ENCODE data around the gene NOTCH1. TPM values are rescaled to one million over a fixed set of nuclear protein-coding genes. Genes with fewer than 3 reads are reported as not detected.

Gene NOTCH1
- total RNA-seq, 2 donors from 2014 or later = 23.4 to 24.2 TPM

DNA sequence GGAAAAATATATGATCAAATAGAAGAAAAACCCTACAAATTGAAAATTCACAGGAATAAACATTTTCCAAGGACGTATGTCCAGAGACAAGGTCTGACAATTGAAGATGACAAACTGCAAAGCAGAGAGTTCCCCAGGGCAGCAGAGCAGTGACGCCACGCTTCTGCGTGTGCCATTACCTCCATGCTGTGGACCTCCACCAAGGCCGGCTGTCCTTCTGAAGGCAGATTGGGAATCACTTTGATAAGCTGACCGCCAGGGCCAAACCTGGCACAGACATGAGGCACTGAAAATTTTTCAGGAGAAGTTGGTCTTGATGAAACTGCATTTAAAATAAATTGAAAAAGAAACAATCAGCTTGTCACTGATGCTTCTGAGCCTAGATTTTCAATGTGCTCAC is 81.6 kb downstream of the NOTCH1 start:
- H3K4me3 Mint-ChIP-seq = no peak overlapping the region
- WGBS, 2 experiments (ENCODE audit: insufficient coverage in 1 of 2, insufficient read length in 1 of 2) = 93 to 95% methylated on average over 4 to 6 of the region's 6 CpGs
- H3K9me3 ChIP-seq (ENCODE audit: control insufficient read depth, low read length) = no peaks in the 10 kb centered on the region
- no peak overlapping the region for H3K27ac Mint-ChIP-seq
- H3K9ac ChIP-seq (ENCODE audit: extremely low read depth, low read length, poor library complexity, severe bottlenecking) = no peak overlapping the region
- no peak for DNase-seq
- no peak overlapping the region for H3K27ac ChIP-seq (ENCODE audit: low read depth, low read length)
- H3K36me3 Mint-ChIP-seq (ENCODE audit: low read depth) = peaks cover 73% of the 10 kb centered on the region
- H3K27me3 ChIP-seq (ENCODE audit: control insufficient read depth, insufficient read depth, low read length, poor library complexity, severe bottlenecking) = no peaks in the 10 kb centered on the region
- no peaks in the 10 kb centered on the region for H3K9me3 Mint-ChIP-seq
- H3K36me3 ChIP-seq (ENCODE audit: control insufficient read depth, insufficient read depth, low read length) = peaks cover 84% of the 10 kb centered on the region
- H3K4me3 ChIP-seq (ENCODE audit: low read length) = no peak overlapping the region
- H3K4me1 Mint-ChIP-seq = no peaks in the 10 kb centered on the region
- TF ChIP-seq, protein P1, sequence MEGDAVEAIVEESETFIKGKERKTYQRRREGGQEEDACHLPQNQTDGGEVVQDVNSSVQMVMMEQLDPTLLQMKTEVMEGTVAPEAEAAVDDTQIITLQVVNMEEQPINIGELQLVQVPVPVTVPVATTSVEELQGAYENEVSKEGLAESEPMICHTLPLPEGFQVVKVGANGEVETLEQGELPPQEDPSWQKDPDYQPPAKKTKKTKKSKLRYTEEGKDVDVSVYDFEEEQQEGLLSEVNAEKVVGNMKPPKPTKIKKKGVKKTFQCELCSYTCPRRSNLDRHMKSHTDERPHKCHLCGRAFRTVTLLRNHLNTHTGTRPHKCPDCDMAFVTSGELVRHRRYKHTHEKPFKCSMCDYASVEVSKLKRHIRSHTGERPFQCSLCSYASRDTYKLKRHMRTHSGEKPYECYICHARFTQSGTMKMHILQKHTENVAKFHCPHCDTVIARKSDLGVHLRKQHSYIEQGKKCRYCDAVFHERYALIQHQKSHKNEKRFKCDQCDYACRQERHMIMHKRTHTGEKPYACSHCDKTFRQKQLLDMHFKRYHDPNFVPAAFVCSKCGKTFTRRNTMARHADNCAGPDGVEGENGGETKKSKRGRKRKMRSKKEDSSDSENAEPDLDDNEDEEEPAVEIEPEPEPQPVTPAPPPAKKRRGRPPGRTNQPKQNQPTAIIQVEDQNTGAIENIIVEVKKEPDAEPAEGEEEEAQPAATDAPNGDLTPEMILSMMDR (conservative IDR thresholded peaks at IDR 0.05) = no peak
- H3K27me3 Mint-ChIP-seq (ENCODE audit: insufficient read depth) = no peaks in the 10 kb centered on the region
- H3K4me1 ChIP-seq (ENCODE audit: control insufficient read depth, insufficient read depth, low read length) = no peaks in the 10 kb centered on the region

DNA sequence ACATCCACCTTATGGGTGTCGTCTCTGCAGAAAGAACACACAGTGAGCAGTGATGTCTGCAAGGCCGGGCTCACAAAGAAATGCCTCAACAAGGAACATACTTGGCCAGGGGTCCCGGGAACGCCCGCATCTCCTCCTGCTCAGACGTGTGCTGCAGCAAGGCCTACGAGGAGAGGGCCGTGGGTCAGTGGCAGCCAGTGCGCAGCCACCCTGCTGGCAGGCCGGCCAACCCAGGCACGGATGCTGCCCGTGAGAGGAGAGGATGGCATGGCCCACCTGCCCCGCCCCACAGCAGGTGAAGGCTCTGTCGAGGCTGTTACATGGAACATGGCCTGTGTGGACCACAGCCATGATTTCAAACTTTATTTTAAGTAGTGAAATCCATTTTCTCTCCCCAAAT is 82.3 kb downstream of the NOTCH1 start:
- peaks cover 79% of the 10 kb centered on the region for H3K36me3 Mint-ChIP-seq (ENCODE audit: low read depth)

DNA sequence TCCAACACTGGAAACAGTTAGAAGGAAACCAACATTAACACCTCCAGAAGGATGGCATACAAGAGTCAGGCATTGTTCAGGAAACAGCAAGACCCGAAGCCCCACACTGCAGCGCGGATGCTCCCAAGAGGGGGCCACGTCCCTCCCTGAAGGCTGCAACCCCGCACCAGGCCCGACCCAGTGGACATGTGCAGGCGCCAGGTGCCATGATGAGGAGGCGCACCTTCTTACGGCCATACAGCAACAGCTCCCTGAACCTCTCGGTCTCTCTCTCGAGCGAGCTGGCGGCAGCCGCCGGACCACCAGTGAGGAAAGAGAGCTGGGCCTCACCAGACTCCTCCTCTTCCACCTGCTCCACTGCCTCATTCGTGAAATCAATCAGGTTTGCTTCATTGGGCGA is 83.2 kb downstream of the NOTCH1 start:
- H3K4me1 ChIP-seq (ENCODE audit: control insufficient read depth, insufficient read depth, low read length) = no peaks in the 10 kb centered on the region
- no peak overlapping the region for H3K4me3 Mint-ChIP-seq
- TF ChIP-seq, protein P1 (conservative IDR thresholded peaks at IDR 0.05) = no peak
- no peaks in the 10 kb centered on the region for H3K27me3 Mint-ChIP-seq (ENCODE audit: insufficient read depth)
- no peaks in the 10 kb centered on the region for H3K9me3 Mint-ChIP-seq
- no peak overlapping the region for H3K27ac ChIP-seq (ENCODE audit: low read depth, low read length)
- no peak for DNase-seq
- no peak overlapping the region for H3K9ac ChIP-seq (ENCODE audit: extremely low read depth, low read length, poor library complexity, severe bottlenecking)
- H3K27ac Mint-ChIP-seq = no peak overlapping the region
- peaks cover 84% of the 10 kb centered on the region for H3K36me3 Mint-ChIP-seq (ENCODE audit: low read depth)
- no peaks in the 10 kb centered on the region for H3K27me3 ChIP-seq (ENCODE audit: control insufficient read depth, insufficient read depth, low read length, poor library complexity, severe bottlenecking)
- no peaks in the 10 kb centered on the region for H3K9me3 ChIP-seq (ENCODE audit: control insufficient read depth, low read length)
- H3K36me3 ChIP-seq (ENCODE audit: control insufficient read depth, insufficient read depth, low read length) = peaks cover 83% of the 10 kb centered on the region
- H3K4me1 Mint-ChIP-seq = no peaks in the 10 kb centered on the region
- whole genome bisulfite sequencing, 2 experiments (ENCODE audit: insufficient coverage in 1 of 2, insufficient read length in 1 of 2) = 96% methylated on average over 17 of the region's 17 CpGs
- H3K4me3 ChIP-seq (ENCODE audit: low read length) = no peak overlapping the region

More for the DNA sequence above, 82.3 kb downstream of the NOTCH1 start:
- Mint-ChIP-seq H3K27me3 (ENCODE audit: insufficient read depth) (no peaks in the 10 kb centered on the region), H3K27ac (no peak overlapping the region), H3K9me3 (no peaks in the 10 kb centered on the region), H3K4me3 (no peak overlapping the region), H3K4me1 (no peaks in the 10 kb centered on the region)
- TF ChIP-seq, protein P1 (conservative IDR thresholded peaks at IDR 0.05) = no peak
- DNase-seq = no peak
- Histone ChIP-seq H3K4me3 (ENCODE audit: low read length) (no peak overlapping the region), H3K27ac (ENCODE audit: low read depth, low read length) (no peak overlapping the region), H3K27me3 (ENCODE audit: control insufficient read depth, insufficient read depth, low read length, poor library complexity, severe bottlenecking) (no peaks in the 10 kb centered on the region), H3K9me3 (ENCODE audit: control insufficient read depth, low read length) (no peaks in the 10 kb centered on the region), H3K9ac (ENCODE audit: extremely low read depth, low read length, poor library complexity, severe bottlenecking) (no peak overlapping the region), H3K4me1 (ENCODE audit: control insufficient read depth, insufficient read depth, low read length) (no peaks in the 10 kb centered on the region), H3K36me3 (ENCODE audit: control insufficient read depth, insufficient read depth, low read length) (peaks cover 84% of the 10 kb centered on the region)
- WGBS, 2 experiments (ENCODE audit: insufficient coverage in 1 of 2, insufficient read length in 1 of 2) = 95 to 97% methylated on average over 13 to 14 of the region's 14 CpGs

Data from endodermal cell (in vitro differentiated cells).